IPS-18c (cell line): ENCODE measurements around the gene SEL1L2.

Experiments used
- H3K4me3 ChIP-seq: 2 replicates; pipeline ENCODE4 v1.7.0; 2013; ENCODE audit warnings: low read depth, mild to moderate bottlenecking, low read length, moderate library complexity; ENCODE audit not compliant: insufficient read depth
- H3K9me3 ChIP-seq: one replicate; pipeline ENCODE4 v1.6.1; 2013; ENCODE audit warnings: mild to moderate bottlenecking, low read length, moderate library complexity; ENCODE audit not compliant: control insufficient read depth, insufficient read depth

SEL1L2 gene

GRCh38 chr20:13851279-13851678 lies 139.1 kb downstream of the SEL1L2 start:
- H3K9me3 ChIP-seq, result no peaks in the 10 kb centered on the region
- no peak overlapping the region for H3K4me3 ChIP-seq

DNA sequence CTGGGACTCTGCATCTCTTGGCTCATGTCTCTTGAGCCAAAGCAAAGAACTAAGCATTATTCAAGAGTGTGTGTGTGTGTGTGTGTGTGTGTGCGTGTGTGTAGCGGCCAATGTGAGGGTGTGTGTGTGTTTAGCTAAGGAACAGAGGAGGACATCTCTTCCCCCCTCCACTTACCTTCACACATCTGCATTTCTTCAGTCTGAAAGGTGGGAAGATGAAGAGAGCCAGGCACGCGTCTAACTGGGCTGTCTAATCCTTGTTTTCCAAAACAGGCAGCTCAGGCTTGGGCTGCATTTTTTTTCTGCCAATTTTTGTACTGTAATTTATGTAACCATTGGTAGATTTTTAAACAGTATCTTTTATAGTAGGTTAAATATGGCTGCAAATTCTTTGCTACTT lies 146.1 kb downstream of the SEL1L2 start:
- peaks cover 4% of the 10 kb centered on the region for H3K9me3 ChIP-seq
- no peak overlapping the region for H3K4me3 ChIP-seq

DNA sequence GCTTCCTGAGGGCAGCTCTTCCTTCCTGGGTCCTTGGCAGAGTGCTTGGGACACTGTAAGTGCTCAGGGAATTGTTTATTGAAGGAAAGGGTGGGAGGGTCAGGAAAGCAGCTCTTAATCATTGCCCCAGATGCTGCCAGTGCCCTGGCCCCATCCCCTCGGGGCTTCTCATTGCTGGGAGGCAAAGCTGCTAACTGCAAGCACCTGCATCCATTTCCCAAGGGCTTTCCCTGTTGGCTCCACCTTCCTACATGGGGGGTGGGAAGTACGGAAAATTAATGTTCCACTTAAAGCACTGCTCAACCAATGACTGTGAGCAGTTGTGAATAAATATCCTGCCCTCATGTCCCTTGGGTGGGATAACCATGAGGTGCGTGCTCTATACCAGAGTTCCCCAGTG lies 149.2 kb downstream of the SEL1L2 start:
- Histone ChIP-seq H3K4me3 (no peak overlapping the region), H3K9me3 (peaks cover 4% of the 10 kb centered on the region)

DNA sequence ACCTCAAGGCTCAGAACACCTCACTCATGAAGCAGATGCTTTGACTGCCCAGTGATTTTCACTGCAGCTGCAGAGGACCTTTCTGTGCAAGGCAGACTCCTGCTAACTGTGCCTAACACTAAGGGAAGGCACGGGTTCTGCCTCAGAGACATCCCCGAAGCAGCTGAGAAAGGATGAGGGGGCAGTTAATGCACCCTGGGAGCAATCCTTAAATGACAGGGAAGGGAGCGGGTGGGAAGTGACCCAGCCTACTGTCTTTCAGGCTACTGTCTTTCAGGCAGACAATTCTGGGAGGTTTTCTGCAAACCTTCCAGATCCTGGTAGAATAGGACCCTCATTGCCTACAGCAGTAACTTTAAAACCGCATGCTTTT lies 150.3 kb downstream of the SEL1L2 start:
- H3K4me3 ChIP-seq, result no peak overlapping the region
- H3K9me3 ChIP-seq, result peaks cover 4% of the 10 kb centered on the region

DNA sequence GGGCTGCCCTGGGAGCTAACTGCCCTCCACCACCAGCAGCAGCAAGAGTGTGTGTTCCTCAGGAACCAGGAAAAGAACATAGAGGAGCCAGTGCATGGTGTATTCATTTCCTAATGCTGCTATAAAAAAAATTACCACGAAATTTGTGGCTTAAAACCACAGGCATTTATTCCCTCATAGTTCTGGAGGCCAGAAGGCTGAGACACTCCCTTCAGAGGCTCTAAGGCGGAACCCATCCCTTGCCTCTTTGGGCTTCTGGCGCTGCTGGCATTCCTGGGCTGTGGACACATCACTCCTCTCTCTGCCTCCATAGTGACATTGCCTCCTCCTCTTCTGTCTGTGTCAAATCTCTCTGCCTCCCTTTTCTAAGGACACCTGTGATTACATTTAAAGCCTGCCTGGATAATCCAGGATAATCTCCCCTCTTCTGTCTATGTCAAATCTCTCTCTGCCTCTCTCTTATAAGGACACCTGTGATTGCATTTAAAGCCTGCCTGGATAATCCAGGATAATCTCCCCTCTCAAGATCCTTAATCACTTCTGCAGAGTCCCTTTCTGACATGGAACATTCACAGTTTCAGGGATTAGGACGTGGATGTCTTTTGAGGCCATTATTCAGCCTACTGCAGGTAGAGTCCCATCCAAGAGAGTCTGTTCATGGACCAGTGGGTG lies 150.9 kb downstream of the SEL1L2 start:
- H3K9me3 ChIP-seq, result peaks cover 4% of the 10 kb centered on the region
- no peak overlapping the region for H3K4me3 ChIP-seq

DNA sequence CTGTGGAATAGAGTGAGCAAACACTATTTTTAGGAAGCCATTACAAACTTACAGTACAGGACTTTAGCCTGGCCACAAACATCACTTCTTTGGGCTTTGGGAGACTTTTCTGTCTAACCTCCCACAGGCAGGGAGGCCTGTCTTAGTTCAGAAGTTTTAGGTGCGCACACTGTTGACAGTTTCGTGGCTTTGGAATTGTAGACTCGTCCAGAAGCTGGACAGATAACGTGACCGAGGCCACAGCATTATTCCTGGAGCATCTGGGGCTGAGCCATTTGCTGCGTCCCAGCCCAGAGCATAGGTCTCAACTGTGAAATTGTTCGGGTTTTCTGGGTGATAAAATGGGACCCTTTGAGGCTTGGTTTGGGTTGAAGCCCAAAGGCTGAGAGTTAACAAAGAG lies 151.8 kb downstream of the SEL1L2 start:
- Histone ChIP-seq H3K4me3 (no peak overlapping the region), H3K9me3 (peaks cover 4% of the 10 kb centered on the region)

DNA sequence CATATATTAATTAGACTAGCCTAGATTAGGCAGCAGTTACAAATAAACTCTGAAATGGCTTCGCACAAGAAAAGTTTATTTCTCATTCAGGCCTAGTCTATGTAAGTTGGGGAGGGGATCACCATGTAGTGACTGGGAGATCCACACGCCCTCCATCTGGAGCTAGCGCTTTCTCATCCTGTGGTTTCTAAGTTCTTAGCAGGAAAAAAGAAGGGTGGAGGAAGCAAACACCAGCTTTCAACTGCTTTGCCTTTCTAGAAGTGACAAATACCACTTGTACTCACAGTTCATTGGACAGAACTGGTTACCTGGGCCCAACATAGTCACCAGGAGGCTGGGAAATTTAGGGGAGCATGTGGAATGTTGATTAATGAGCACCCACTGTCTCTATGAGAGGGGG lies 158.9 kb downstream of the SEL1L2 start:
- H3K4me3 ChIP-seq, result no peak overlapping the region
- H3K9me3 ChIP-seq, result peaks cover 2% of the 10 kb centered on the region

DNA sequence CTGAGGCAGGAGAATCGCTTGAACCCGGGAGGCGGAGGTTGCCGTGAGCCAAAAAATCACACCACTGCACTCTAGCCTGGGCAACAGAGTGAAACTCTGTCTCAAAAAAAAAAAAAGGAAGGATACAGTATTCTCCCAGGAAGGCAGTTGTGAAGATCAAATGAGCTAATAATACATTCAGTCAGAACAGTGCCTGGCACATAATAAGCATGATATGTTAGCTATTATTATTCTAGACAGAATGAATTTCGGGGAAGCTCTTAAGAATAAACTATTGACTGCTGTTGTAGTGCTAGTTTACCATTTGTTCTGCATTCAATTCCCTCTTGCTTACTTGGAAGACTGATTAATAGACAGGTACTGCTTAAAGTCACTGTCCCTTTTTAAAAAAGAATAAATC lies 164.9 kb downstream of the SEL1L2 start:
- no peak overlapping the region for H3K4me3 ChIP-seq

GRCh38 chr20:13824459-13824858 lies 166.0 kb downstream of the SEL1L2 start:
- Histone ChIP-seq H3K9me3 (peaks cover 2% of the 10 kb centered on the region), H3K4me3 (no peak overlapping the region)

More for the DNA sequence above, 164.9 kb downstream of the SEL1L2 start:
- H3K9me3 ChIP-seq, result peaks cover 2% of the 10 kb centered on the region

DNA sequence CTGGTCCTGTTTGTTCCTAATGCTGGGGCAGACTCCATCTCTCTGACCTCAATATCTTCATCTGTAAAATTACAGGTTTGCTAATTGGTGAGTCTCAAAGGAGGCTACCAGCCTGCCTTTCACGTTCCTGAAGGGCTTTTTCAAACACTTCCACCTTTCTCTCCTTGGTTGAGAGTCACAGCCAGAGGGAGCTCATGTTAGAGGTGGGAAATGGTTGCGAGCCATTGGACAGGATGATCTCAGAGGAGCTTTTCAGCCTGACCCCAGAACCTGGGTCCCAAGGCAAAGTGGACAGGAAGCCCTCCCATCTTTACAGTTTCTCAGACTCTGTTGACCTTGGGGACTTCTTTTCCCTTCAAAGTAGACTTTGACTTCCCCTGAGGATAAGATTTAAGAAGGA lies 168.0 kb downstream of the SEL1L2 start:
- H3K9me3 ChIP-seq, result no peaks in the 10 kb centered on the region
- H3K4me3 ChIP-seq, result no peak overlapping the region

DNA sequence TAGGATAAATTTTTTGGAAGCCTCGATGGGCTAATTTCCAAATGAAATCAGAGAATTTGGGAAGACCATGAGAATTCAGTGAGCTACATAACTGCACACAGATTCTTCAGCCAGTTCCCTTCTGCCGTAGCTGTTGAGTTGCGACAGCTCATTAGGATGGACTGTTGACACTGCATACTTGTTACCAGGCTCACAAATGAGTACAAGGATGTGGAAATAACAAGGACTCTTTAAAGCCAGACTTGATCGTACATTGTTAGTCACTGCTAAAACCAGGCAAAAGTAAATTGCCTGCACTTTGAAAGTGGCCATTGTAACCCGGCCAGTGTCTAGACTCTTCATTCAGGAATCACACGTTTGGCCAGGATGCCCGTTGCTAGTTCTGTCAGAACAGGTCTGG lies 168.5 kb downstream of the SEL1L2 start:
- Histone ChIP-seq H3K4me3 (no peak overlapping the region), H3K9me3 (no peaks in the 10 kb centered on the region)

DNA sequence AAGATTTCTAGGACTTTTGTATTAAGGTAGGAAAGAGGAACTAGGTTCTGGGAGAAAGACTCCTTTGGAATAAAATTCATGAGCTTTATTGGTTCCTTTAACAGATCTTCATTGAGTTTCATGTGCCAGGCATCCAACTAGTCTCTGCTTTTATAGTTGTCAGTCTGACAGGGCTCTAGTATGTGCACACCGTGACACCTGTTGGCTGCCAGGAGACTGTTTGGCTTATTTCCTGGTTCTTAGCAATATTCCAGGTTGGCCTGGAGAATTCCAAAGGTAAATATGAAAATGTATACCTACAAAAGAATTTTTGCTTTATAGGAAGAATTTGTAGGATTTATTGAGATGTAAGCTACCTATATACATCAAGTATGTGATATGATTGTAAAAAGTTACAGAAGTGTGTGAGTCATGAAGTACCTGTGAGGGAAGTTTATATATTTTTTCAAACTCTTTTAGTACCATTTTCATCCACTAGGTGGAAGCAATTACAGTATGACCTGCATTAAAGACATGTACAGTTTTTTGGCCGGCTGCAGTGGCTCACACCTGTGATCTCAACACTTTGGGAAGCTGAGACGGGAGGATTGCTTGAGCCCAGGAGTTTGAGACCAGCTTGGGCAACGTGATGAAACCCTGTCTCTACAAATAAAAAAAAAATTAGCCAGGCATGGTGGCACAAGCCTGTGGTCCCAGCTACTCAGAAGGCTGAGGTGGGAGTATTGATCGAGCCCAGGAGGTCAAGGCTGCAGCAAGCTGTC lies 170.3 kb downstream of the SEL1L2 start:
- no peak overlapping the region for H3K4me3 ChIP-seq
- no peaks in the 10 kb centered on the region for H3K9me3 ChIP-seq

DNA sequence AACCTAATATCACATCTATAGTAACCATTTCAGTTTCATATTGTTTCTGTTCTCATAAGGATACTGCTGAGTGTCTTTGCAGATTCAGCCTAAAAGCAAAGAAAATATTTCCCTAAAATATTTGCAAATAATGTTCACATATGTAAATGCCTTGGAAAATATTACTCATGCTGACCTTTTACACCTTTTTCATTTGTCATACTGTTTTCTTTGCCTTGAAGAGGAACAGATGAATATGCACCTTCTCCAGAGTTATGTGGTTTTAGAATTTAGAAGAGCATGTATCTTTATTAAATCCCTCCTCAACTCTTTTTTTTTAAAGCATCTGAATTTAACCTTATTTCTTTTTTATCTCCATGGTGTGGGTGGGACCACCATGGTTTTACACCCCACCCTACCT lies 173.1 kb downstream of the SEL1L2 start:
- Histone ChIP-seq H3K9me3 (no peaks in the 10 kb centered on the region), H3K4me3 (no peak overlapping the region)

- no peak overlapping the region for H3K4me3 ChIP-seq
- H3K9me3 ChIP-seq, result no peaks in the 10 kb centered on the region
These were observed 173.7 kb downstream of the SEL1L2 start for GRCh38 chr20:13816757-13817156.

DNA sequence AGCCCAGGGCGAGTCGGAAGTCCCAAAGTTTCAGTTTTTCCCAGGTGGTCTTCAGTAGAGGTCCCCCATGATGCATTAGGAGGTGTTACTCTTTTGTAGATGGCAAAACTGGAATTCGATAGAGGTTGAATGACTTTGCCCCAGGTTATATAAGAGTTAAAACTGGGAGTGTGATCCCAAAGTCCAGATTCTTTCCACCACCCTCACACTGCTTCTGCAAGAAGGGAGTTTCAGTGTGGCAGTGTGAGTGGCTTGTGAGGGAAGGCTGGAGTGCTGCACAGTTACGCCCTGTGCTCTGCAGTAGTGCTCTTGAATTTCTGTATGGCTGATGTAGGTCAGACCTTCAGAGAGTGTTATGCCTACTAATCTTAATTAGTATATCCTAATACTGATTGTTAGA lies 175.7 kb downstream of the SEL1L2 start:
- H3K9me3 ChIP-seq, result no peaks in the 10 kb centered on the region
- no peak overlapping the region for H3K4me3 ChIP-seq

DNA sequence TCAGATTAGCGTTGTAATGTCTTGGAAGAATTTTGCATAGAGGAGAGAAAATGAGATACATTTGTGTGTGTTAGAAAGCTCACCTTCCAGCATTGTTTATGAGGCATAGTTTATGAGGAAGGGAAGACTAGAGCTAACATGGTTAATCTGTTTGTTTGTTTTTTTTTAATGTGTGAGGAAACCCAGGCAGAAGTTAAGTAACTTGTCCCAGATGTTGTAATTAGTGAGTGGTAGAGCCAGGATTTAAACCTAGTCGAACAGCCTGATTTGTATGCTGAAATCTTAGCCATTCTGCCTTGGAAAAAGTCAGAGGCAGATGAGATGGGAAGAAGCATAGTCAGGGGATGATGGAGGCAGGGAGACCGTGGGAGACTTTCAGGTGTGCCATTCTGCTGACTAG lies 176.5 kb downstream of the SEL1L2 start:
- H3K9me3 ChIP-seq, result no peaks in the 10 kb centered on the region
- H3K4me3 ChIP-seq, result no peak overlapping the region

- Histone ChIP-seq H3K9me3 (no peaks in the 10 kb centered on the region), H3K4me3 (no peak overlapping the region)
These were observed 180.0 kb downstream of the SEL1L2 start for GRCh38 chr20:13810446-13810845.

GRCh38 chr20:13809855-13810254 lies 180.6 kb downstream of the SEL1L2 start:
- no peak overlapping the region for H3K4me3 ChIP-seq
- no peaks in the 10 kb centered on the region for H3K9me3 ChIP-seq

DNA sequence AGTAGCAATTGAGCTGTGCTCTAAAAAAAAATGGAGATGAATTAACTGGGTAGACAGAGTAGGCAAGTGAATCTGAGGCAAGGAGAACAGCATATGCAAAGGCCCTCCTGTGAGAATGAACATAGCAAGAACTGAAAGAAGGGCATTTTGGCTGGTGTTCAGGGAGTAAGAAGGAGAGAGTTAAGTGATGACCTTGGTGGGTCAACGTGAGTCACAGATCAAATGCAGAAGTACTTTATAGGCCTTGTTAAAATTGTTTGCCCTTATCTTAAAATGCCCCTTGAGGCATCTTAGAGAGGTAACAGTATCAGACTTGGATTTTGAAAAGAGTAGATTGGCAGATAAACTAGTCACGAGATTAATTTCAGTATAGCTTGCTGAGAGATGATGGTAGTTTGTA lies 181.0 kb downstream of the SEL1L2 start:
- Histone ChIP-seq H3K4me3 (no peak overlapping the region), H3K9me3 (no peaks in the 10 kb centered on the region)
